ENCODE results near the gene RBFOX2. TPM values are rescaled to one million over a fixed set of nuclear protein-coding genes. Genes with fewer than 3 reads are reported as not detected.

Gene RBFOX2
- total RNA-seq, 4 donors from 2014 or later, result 50.2 to 75.6 (median 71.4) TPM

DNA sequence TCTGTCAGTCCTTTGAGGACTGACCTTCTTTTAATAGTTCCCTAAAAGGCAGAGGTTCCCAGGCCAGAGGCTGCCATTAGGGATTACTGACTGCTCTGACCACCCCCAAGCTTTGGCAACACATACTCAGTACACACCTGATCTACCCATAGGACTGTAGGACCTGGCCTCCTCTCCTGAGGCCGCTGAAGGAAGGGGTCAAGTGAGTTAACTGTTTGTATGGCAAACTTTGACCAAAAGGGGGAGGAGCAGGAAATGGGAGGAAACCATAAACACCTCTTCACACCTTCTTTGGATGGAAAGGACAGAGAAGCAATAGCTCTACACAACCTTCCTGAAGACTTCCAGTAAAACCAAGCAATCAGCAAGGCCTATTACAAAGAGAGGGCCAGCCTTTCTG, 207.0 kb downstream of the RBFOX2 start:
- no peaks in the 10 kb centered on the region for H3K27me3 ChIP-seq
- no peak overlapping the region for H3K27ac ChIP-seq
- no peaks in the 10 kb centered on the region for H3K9me3 ChIP-seq
- WGBS, 2 donors, result 56 to 72% methylated on average over 1 of the region's 1 CpG
- H3K36me3 ChIP-seq, result no peaks in the 10 kb centered on the region
- no peak for DNase-seq (ENCODE audit: low spot score in 2 of 2)
- TF ChIP-seq, protein P1, sequence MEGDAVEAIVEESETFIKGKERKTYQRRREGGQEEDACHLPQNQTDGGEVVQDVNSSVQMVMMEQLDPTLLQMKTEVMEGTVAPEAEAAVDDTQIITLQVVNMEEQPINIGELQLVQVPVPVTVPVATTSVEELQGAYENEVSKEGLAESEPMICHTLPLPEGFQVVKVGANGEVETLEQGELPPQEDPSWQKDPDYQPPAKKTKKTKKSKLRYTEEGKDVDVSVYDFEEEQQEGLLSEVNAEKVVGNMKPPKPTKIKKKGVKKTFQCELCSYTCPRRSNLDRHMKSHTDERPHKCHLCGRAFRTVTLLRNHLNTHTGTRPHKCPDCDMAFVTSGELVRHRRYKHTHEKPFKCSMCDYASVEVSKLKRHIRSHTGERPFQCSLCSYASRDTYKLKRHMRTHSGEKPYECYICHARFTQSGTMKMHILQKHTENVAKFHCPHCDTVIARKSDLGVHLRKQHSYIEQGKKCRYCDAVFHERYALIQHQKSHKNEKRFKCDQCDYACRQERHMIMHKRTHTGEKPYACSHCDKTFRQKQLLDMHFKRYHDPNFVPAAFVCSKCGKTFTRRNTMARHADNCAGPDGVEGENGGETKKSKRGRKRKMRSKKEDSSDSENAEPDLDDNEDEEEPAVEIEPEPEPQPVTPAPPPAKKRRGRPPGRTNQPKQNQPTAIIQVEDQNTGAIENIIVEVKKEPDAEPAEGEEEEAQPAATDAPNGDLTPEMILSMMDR (IDR thresholded peaks at IDR 0.05), result no peak
- TF ChIP-seq POLR2A (IDR thresholded peaks at IDR 0.05) (no peak), EP300 (IDR thresholded peaks at IDR 0.05) (no peak)
- H3K4me1 ChIP-seq, result peaks cover 0 to 24% (median 5%) of the 10 kb centered on the region in 4 donors
- H3K4me3 ChIP-seq, result no peak overlapping the region

DNA sequence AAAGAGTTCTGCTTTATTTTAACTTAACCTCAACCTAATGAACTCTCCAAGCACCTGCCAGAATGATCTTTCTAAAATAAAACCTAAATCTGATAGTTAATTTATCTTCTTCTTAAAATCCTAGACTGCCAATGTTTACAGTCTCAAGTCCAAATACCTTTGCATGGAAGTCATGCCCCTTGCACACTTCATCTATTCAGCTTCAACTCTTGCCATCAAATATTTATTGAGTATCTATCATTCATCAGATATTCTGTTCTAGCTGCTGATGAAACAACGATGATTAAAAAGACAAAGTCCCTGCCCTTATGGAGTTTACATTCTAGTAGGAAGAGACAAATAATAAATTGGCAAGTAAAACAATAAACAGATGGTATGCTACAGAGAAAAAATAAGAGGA, 209.2 kb downstream of the RBFOX2 start:
- WGBS, 2 donors, result 84 to 88% methylated on average over 1 of the region's 1 CpG
- Histone ChIP-seq H3K9me3 (no peaks in the 10 kb centered on the region), H3K36me3 (no peaks in the 10 kb centered on the region), H3K4me1 (peaks cover 0 to 36% (median 8%) of the 10 kb centered on the region in 4 donors), H3K27ac (no peak overlapping the region), H3K4me3 (no peak overlapping the region), H3K27me3 (no peaks in the 10 kb centered on the region)
- DNase-seq (ENCODE audit: low spot score in 2 of 2), result no peak
- no peak for TF ChIP-seq EP300 (IDR thresholded peaks at IDR 0.05)
- TF ChIP-seq POLR2A (IDR thresholded peaks at IDR 0.05), result no peak
- TF ChIP-seq, protein P1 (IDR thresholded peaks at IDR 0.05), result no peak

DNA sequence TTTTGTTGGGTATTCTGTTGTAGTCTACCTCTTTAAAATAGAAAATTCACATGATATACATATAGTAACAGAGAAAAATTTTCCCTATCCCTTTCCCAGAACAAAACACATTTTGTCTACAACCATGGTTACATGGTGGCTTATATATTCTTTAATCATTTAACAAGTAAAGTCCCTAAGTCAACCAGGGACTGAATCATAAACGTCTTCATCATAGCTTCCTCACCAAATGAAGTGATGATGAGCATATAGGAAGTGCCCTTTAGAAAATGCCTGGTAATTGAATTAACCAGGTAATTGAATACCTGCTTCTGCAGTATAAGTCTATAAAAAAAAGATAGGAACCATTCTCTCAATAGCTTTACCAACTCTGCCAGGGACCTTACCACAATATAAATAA, 209.7 kb downstream of the RBFOX2 start:
- H3K4me1 ChIP-seq, result peaks cover 0 to 36% (median 8%) of the 10 kb centered on the region in 4 donors
- no peak overlapping the region for H3K27ac ChIP-seq
- H3K27me3 ChIP-seq, result no peaks in the 10 kb centered on the region
- no peaks in the 10 kb centered on the region for H3K9me3 ChIP-seq
- no peak for DNase-seq (ENCODE audit: low spot score in 2 of 2)
- H3K4me3 ChIP-seq, result no peak overlapping the region
- TF ChIP-seq, protein P1 (IDR thresholded peaks at IDR 0.05), result no peak
- TF ChIP-seq POLR2A (IDR thresholded peaks at IDR 0.05) (no peak), EP300 (IDR thresholded peaks at IDR 0.05) (no peak)
- peaks cover 0 to 1% (median 0%) of the 10 kb centered on the region in 3 donors for H3K36me3 ChIP-seq
- 52 to 66% methylated on average over 1 of the region's 1 CpG for WGBS, 2 donors

DNA sequence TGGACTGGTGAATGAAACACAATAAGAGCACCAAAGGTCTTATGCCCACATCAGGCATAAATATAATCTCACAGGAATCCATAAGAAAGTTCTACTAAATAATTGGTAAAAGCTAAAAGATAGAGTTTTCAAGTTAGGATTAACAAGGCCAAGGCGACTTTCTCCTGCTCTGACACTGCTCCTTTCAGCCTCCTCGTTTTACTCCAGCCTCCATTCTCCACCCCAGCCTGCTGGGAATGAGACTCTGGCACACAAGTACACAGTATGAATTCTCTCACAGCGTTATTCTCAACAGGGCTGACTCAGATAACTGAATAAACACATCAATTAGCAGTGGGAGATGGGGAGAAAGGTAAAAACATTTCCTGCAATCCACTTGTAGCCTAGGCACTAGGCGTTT, 216.0 kb downstream of the RBFOX2 start:
- Histone ChIP-seq H3K27ac (no peak overlapping the region), H3K36me3 (peaks cover 0 to 26% (median 0%) of the 10 kb centered on the region in 3 donors), H3K4me3 (no peak overlapping the region), H3K9me3 (peaks cover 0 to 13% (median 2%) of the 10 kb centered on the region in 4 donors), H3K4me1 (peaks cover 0 to 20% (median 4%) of the 10 kb centered on the region in 4 donors), H3K27me3 (no peaks in the 10 kb centered on the region)
- TF ChIP-seq EP300 (IDR thresholded peaks at IDR 0.05) (no peak), POLR2A (IDR thresholded peaks at IDR 0.05) (no peak)
- TF ChIP-seq, protein P1 (IDR thresholded peaks at IDR 0.05), result no peak
- no peak for DNase-seq (ENCODE audit: low spot score in 2 of 2)
- 57 to 63% methylated on average over 4 of the region's 4 CpGs for WGBS, 2 donors

DNA sequence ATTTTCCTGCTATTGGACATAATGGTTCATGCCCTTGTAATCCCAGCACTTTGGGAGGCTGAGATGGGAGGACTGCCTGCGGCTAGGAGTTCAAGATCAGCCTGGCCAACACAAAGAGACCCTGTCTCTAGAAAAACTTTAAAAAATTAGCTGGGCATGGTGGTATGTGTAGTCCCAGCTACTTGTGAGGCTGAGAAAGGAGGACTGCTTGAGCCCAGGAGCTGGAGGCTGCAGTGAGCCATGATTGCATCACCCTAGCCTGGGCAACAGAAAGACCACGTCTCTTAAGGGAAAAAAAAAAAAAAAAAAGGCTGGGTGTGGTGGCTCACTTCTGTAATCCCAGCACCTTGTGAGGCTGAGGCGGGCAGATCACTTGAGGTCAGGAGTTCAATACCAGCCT, 217.0 kb downstream of the RBFOX2 start:
- peaks cover 0 to 13% (median 2%) of the 10 kb centered on the region in 4 donors for H3K9me3 ChIP-seq
- H3K4me1 ChIP-seq, result peaks cover 0 to 13% (median 2%) of the 10 kb centered on the region in 4 donors
- H3K27ac ChIP-seq, result no peak overlapping the region
- no peak overlapping the region for H3K4me3 ChIP-seq
- TF ChIP-seq POLR2A (IDR thresholded peaks at IDR 0.05) (no peak), EP300 (IDR thresholded peaks at IDR 0.05) (no peak)
- TF ChIP-seq, protein P1 (IDR thresholded peaks at IDR 0.05), result no peak
- no peaks in the 10 kb centered on the region for H3K27me3 ChIP-seq
- H3K36me3 ChIP-seq, result peaks cover 0 to 26% (median 0%) of the 10 kb centered on the region in 3 donors
- WGBS, 2 donors, result 87 to 95% methylated on average over 3 of the region's 3 CpGs
- DNase-seq (ENCODE audit: low spot score in 2 of 2), result no peak

Measured in tibial nerve (tissue), 4 donors.